Measurements from ENCODE around the gene GALNT2.

GALNT2 gene

DNA sequence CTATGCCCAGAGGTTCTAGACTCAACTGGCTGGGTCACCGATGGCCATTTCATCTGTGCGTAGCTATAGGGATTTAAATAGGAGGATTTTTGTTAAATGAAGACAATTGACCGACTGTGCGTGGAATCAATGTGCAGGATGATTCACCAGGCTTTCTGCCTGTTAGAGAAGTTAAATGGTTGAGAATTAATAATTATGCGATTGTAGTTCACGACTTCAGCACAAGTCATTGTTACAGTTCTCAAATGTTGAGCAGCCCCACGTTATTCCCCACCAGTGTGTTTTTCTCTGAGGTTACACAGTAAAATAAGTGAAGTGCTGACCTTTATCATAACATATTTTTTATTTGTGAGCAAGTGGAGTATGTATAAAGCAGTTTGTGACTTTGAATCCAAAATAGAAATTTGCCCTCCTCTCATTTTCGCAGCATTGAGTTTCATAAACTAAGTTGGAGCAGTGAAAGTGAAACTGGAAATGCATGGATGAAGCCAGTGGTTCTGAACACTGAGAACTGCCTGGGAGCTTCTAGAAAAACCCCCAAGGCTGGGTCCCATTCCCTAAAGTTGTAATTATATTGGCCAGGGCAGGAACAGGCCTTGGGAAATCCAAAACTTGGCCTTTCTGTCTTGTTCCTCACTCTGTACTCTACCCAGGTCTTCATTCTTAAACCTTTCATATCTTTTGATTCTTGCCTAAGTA, 102.6 kb downstream of the GALNT2 start:
- no peaks in the 10 kb centered on the region for H3K27me3 ChIP-seq (ENCODE audit: control insufficient read depth, insufficient read depth, low read length)
- no peaks in the 10 kb centered on the region for H3K36me3 ChIP-seq (ENCODE audit: insufficient read depth, low read length)
- peak overlapping the region; percentile 39 for H3K9ac ChIP-seq (ENCODE audit: low read depth, low read length)
- peaks cover 45% of the 10 kb centered on the region for H3K4me1 ChIP-seq (ENCODE audit: control insufficient read depth, insufficient read depth, low read length)
- H3K4me3 ChIP-seq (ENCODE audit: low read length) = peak overlapping the region; percentile 42
- H3K9me3 ChIP-seq (replicated peaks; ENCODE audit: low read length) = no peaks in the 10 kb centered on the region
- peak overlapping the region; percentile 71 for H3K4me2 ChIP-seq (ENCODE audit: low read length)

DNA sequence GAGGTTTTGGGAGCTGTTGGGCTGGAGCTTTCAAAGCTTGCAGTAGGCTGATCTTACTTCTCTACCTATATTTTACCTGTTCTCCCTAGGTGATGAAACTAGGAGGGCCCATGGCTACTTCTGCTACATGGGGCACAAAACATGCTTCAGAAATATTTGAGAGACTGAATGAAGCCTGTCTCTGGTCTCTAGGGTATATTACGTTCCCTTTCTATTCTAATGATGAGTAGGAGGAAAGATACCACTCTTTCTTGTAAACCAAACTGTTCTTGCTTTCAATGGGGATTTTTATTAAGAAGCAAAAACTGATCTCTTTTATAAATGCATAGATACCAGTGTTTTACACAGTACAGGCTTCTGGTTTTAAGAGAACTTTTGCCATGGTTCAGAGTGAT, 103.1 kb downstream of the GALNT2 start:
- Histone ChIP-seq H3K9me3 (replicated peaks; ENCODE audit: low read length) (no peaks in the 10 kb centered on the region), H3K4me2 (ENCODE audit: low read length) (peak overlapping the region; percentile 71), H3K27me3 (ENCODE audit: control insufficient read depth, insufficient read depth, low read length) (no peaks in the 10 kb centered on the region), H3K4me3 (ENCODE audit: low read length) (peak overlapping the region; percentile 42), H3K9ac (ENCODE audit: low read depth, low read length) (peak overlapping the region; percentile 39), H3K36me3 (ENCODE audit: insufficient read depth, low read length) (no peaks in the 10 kb centered on the region), H3K4me1 (ENCODE audit: control insufficient read depth, insufficient read depth, low read length) (peaks cover 45% of the 10 kb centered on the region)

DNA sequence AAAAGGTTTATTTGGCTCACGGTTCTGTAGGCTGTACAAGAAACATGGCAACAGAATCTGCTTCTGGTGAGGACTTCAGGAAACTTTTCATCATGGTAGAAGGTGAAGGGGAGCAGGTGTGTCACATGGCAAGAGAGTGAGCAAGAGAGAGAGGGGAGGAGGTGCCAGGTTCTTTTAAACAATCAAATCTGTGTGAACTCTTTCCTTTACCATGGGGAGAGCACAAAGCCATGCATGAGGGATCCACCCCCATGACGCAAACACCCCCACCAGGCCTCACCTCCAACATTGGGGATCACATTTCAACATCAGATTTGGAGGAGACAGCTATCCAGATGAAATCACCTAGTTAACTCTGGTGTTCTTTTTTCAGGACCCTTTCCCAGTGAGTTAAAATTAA, 103.6 kb downstream of the GALNT2 start:
- H3K36me3 ChIP-seq (ENCODE audit: insufficient read depth, low read length) = no peaks in the 10 kb centered on the region
- H3K4me1 ChIP-seq (ENCODE audit: control insufficient read depth, insufficient read depth, low read length) = peaks cover 45% of the 10 kb centered on the region
- peak overlapping the region; percentile 68 for H3K4me2 ChIP-seq (ENCODE audit: low read length)
- H3K9ac ChIP-seq (ENCODE audit: low read depth, low read length) = no peak overlapping the region
- no peak overlapping the region for H3K4me3 ChIP-seq (ENCODE audit: low read length)
- H3K9me3 ChIP-seq (replicated peaks; ENCODE audit: low read length) = no peaks in the 10 kb centered on the region
- no peaks in the 10 kb centered on the region for H3K27me3 ChIP-seq (ENCODE audit: control insufficient read depth, insufficient read depth, low read length)

DNA sequence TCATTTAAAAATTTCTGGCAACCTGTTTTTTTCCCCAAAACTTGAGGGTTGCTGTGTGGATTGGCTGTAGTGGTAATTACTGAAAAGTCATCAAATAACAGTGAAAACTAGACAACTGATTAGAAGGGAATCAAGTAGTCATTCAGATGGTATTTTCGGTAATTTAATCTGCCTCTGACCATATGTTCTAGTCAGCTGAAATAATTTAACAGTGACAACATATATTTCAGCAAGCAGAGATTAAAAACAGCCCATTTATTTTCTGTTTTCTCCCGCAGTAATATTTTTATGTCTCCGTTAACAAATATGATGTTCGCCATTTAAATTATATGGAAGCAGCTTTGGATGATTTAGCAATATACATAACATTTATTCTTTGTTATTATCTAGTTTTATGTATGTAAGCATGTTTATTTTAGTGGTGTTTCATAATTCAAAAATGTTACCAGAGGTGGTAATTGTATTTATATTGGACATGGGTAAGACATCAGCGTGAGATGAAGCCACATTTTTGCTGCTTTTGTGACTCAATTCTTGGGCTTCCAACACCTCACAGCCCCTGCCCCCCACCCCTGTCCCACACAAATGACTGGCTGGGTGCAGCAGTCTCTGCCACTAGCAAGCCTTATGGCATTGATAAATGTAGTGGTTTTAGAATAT, 104.4 kb downstream of the GALNT2 start:
- H3K9ac ChIP-seq (ENCODE audit: low read depth, low read length) = peak overlapping the region; percentile 66
- no peaks in the 10 kb centered on the region for H3K27me3 ChIP-seq (ENCODE audit: control insufficient read depth, insufficient read depth, low read length)
- H3K9me3 ChIP-seq (replicated peaks; ENCODE audit: low read length) = no peaks in the 10 kb centered on the region
- peaks cover 46% of the 10 kb centered on the region for H3K4me1 ChIP-seq (ENCODE audit: control insufficient read depth, insufficient read depth, low read length)
- no peaks in the 10 kb centered on the region for H3K36me3 ChIP-seq (ENCODE audit: insufficient read depth, low read length)
- H3K4me2 ChIP-seq (ENCODE audit: low read length) = peak overlapping the region; percentile 68
- H3K4me3 ChIP-seq (ENCODE audit: low read length) = no peak overlapping the region

DNA sequence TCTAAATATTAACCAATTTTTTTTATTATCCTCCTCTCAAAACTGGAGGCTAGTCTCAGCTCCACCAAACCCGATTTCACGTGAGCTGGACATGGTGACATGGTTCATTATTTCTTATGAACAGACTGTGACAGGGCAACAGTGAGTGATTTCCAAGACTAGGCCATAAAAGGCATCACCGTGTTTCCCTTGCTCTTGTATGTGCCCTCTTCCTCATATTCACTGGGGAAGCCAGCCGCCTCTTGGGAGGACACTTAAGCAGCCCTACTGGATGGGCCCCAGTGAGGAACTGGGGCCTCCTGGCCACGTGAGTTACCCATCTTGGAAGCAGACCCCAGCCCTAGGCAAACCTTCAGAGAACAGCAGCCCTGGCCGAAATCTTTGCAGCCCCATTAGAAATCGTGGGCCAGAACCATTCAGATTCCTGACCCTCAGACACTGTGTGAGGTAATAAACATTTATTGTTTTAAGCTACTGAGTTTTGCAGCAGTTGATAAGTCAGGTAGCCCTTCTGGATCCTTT, 105.0 kb downstream of the GALNT2 start:
- H3K9ac ChIP-seq (ENCODE audit: low read depth, low read length) = peak overlapping the region; percentile 66
- H3K4me3 ChIP-seq (ENCODE audit: low read length) = peak overlapping the region; percentile 41
- no peaks in the 10 kb centered on the region for H3K36me3 ChIP-seq (ENCODE audit: insufficient read depth, low read length)
- H3K4me2 ChIP-seq (ENCODE audit: low read length) = peak overlapping the region; percentile 68
- H3K9me3 ChIP-seq (replicated peaks; ENCODE audit: low read length) = no peaks in the 10 kb centered on the region
- peaks cover 51% of the 10 kb centered on the region for H3K4me1 ChIP-seq (ENCODE audit: control insufficient read depth, insufficient read depth, low read length)
- H3K27me3 ChIP-seq (ENCODE audit: control insufficient read depth, insufficient read depth, low read length) = no peaks in the 10 kb centered on the region

DNA sequence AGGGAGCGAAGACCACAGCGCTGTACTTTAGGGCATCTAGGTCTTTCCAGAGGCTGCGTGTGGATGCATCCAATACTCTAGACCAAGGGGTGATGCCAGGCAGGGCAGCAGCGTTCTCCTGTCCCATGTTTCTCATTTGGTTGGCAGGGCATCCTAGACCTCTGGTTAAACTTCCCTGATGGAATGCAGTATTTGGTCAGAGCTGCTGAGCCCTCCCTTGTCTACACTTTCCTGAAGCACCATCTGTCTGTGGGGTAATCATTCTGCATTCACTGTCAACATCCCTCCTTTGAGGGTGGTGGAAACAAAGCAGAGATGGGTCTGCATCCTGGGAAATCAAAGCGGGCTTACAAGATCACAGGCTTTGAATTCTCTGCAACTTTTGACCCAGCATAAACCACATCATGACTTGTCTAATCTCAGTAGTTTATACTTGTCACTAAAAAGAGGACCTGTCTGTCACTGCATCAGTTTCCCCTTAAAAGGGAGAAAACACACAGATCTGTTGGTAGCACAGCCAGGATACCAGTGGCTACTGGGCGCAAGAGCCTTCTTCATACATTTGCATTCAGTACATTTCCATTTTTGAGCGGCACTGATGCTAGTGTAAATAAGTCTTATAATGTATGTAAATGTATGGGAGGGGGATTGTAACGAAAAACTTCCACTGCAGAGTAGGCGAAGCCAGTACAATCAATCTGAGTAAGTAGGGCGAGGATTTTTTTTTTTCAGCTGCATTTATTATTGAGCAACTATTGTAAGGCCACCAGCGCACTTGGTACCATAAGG, 106.3 kb downstream of the GALNT2 start:
- no peak overlapping the region for H3K4me3 ChIP-seq (ENCODE audit: low read length)
- no peaks in the 10 kb centered on the region for H3K9me3 ChIP-seq (replicated peaks; ENCODE audit: low read length)
- H3K4me2 ChIP-seq (ENCODE audit: low read length) = no peak overlapping the region
- H3K36me3 ChIP-seq (ENCODE audit: insufficient read depth, low read length) = peaks cover 5% of the 10 kb centered on the region
- H3K4me1 ChIP-seq (ENCODE audit: control insufficient read depth, insufficient read depth, low read length) = peaks cover 51% of the 10 kb centered on the region
- no peak overlapping the region for H3K9ac ChIP-seq (ENCODE audit: low read depth, low read length)
- H3K27me3 ChIP-seq (ENCODE audit: control insufficient read depth, insufficient read depth, low read length) = no peaks in the 10 kb centered on the region

DNA sequence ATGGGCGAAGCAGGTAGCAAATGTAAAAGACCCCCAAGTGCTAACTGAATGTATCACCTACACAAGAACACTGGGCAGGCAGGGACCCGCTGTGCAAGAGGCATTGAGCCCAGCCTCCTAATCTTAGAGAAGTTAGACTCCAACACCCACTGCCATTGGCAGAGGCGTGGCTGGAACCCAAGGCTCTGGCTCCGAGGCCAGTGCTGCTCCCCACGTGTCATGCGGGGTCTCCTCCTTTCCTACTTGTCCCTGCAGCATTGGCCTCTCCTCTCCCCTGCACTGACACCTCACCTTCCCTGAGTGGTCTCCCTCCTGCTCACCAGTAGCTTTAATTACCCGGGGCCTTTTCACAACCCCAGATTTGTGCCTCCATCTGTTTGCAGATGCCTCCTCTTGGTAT, 107.0 kb downstream of the GALNT2 start:
- no peaks in the 10 kb centered on the region for H3K27me3 ChIP-seq (ENCODE audit: control insufficient read depth, insufficient read depth, low read length)
- no peak overlapping the region for H3K4me3 ChIP-seq (ENCODE audit: low read length)
- H3K9me3 ChIP-seq (replicated peaks; ENCODE audit: low read length) = no peaks in the 10 kb centered on the region
- H3K4me1 ChIP-seq (ENCODE audit: control insufficient read depth, insufficient read depth, low read length) = peaks cover 51% of the 10 kb centered on the region
- no peak overlapping the region for H3K4me2 ChIP-seq (ENCODE audit: low read length)
- H3K36me3 ChIP-seq (ENCODE audit: insufficient read depth, low read length) = peaks cover 10% of the 10 kb centered on the region
- H3K9ac ChIP-seq (ENCODE audit: low read depth, low read length) = no peak overlapping the region

DNA sequence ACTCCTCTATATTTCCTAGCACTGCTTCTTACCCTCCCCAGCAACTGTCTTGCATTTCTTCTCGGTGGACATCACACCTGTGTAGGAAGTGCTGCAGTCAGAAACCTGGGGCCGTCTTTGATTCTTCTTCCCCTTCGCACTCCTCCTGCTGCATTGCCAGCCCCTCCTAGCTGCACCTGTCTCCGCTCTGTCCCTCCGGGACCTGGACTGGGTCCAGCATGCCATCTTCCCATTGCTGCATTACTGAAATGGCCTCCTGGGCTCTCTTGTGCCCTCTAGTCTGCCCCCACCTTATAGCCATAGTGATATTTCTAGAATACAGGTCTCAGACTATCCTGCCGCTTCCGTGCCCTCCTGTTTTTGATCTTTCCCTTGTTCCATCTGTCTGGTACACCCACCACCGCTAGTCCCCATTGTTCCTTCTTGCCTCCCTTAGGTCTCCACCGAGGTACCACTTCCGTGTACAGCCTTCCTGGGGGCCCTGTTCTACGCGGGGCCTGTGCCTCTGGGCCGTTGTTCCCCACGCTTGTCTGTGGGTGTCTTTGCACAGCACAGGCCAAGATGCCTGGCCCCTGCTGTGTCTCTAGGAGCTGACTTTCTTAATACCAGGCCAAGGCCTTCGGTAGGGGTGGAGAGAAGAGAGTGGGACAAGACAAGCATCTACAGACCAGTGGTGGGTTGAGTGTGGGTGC, 107.6 kb downstream of the GALNT2 start:
- peaks cover 46% of the 10 kb centered on the region for H3K4me1 ChIP-seq (ENCODE audit: control insufficient read depth, insufficient read depth, low read length)
- peaks cover 10% of the 10 kb centered on the region for H3K36me3 ChIP-seq (ENCODE audit: insufficient read depth, low read length)

DNA sequence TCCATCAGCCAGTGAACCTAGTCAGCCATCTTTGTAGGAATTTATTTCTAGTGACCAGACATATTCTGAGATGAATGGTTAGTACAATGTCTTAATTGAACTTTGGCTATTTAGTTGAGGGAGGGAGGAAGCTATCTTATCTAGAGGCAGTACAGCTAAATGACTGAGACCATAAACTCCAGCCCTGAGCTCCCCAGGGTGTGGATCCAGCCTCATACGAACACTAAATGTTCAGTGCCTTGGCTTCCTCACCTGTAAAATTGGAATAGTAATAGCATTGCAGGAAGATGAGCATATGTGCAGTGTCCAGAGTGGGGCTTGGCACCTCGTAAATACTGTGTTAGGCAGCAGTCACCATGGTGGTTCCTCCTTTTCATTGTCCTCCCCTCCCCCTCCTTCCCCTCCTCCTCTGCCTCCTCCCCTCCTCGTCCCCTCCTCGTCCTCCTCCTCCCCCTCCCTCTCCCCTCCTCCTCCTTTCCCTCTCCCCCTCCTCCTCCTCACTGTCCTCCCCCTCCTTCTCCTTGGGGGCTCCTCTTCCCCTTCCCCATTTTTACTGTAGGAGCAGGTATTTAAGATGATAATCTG, 108.2 kb downstream of the GALNT2 start:
- H3K27me3 ChIP-seq (ENCODE audit: control insufficient read depth, insufficient read depth, low read length) = no peaks in the 10 kb centered on the region
- H3K4me1 ChIP-seq (ENCODE audit: control insufficient read depth, insufficient read depth, low read length) = peaks cover 39% of the 10 kb centered on the region
- peaks cover 10% of the 10 kb centered on the region for H3K36me3 ChIP-seq (ENCODE audit: insufficient read depth, low read length)
- no peak overlapping the region for H3K4me3 ChIP-seq (ENCODE audit: low read length)
- H3K4me2 ChIP-seq (ENCODE audit: low read length) = no peak overlapping the region
- H3K9me3 ChIP-seq (replicated peaks; ENCODE audit: low read length) = no peaks in the 10 kb centered on the region
- H3K9ac ChIP-seq (ENCODE audit: low read depth, low read length) = no peak overlapping the region

More for the DNA sequence above, 107.6 kb downstream of the GALNT2 start:
- no peaks in the 10 kb centered on the region for H3K27me3 ChIP-seq (ENCODE audit: control insufficient read depth, insufficient read depth, low read length)
- no peak overlapping the region for H3K4me2 ChIP-seq (ENCODE audit: low read length)
- no peak overlapping the region for H3K9ac ChIP-seq (ENCODE audit: low read depth, low read length)
- no peaks in the 10 kb centered on the region for H3K9me3 ChIP-seq (replicated peaks; ENCODE audit: low read length)
- H3K4me3 ChIP-seq (ENCODE audit: low read length) = no peak overlapping the region

DNA sequence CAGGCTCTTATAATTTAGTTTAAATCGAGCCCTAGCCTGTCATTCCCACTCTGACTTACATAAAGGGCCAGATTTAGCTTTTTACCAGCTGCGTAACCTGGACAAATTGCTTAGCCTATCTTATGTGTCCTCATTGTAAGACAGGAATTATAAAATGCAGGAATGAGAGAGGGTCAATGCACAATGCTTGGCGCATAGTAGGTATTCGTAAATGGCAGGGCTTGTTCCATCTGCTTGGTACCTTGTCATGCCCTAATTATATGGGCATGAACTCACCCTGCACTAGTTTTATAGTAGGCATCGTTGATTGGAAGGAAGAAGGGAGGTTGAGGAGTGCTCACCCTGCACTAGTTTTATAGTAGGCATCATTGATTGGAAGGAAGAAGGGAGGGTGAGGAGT, 108.8 kb downstream of the GALNT2 start:
- H3K4me2 ChIP-seq (ENCODE audit: low read length) = no peak overlapping the region
- H3K27me3 ChIP-seq (ENCODE audit: control insufficient read depth, insufficient read depth, low read length) = no peaks in the 10 kb centered on the region
- H3K4me1 ChIP-seq (ENCODE audit: control insufficient read depth, insufficient read depth, low read length) = peaks cover 33% of the 10 kb centered on the region
- H3K36me3 ChIP-seq (ENCODE audit: insufficient read depth, low read length) = peaks cover 10% of the 10 kb centered on the region
- H3K9me3 ChIP-seq (replicated peaks; ENCODE audit: low read length) = no peaks in the 10 kb centered on the region
- H3K9ac ChIP-seq (ENCODE audit: low read depth, low read length) = no peak overlapping the region
- H3K4me3 ChIP-seq (ENCODE audit: low read length) = no peak overlapping the region

DNA sequence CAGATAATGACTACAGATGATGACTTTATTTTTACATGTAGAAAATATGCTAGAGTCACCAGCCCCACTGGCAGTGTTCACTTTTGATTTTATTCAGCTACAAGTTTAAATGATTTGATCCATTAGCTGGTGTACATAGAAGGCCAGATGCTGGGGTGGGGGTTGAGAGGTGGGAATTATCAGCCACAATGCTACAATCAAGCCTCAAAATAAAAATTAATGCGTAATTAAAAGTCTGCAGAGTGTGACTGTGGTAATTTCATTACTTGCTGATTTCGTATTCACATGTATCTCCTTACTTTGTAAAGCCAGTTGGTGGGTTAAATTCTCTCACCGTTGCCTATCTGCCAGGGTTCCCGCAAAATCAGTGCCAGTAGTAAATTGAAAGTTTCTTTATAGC, 109.3 kb downstream of the GALNT2 start:
- Histone ChIP-seq H3K36me3 (ENCODE audit: insufficient read depth, low read length) (peaks cover 10% of the 10 kb centered on the region), H3K9me3 (replicated peaks; ENCODE audit: low read length) (no peaks in the 10 kb centered on the region), H3K4me2 (ENCODE audit: low read length) (no peak overlapping the region), H3K9ac (ENCODE audit: low read depth, low read length) (no peak overlapping the region), H3K4me3 (ENCODE audit: low read length) (no peak overlapping the region), H3K4me1 (ENCODE audit: control insufficient read depth, insufficient read depth, low read length) (peaks cover 29% of the 10 kb centered on the region), H3K27me3 (ENCODE audit: control insufficient read depth, insufficient read depth, low read length) (no peaks in the 10 kb centered on the region)

All from skeletal muscle satellite cell (primary cell).